Activated effector memory CD4-positive, alpha-beta T cell treated with anti-CD3 and anti-CD28 coated beads, Interleukin-2, amount 50 U/mL, for 16 hours (primary cell): ENCODE data around the gene ACTG1.
A peak's percentile ranks its signal among the peaks of the same experiment; 100 is the strongest.

ENCODE experiments used
- DNase-seq: peaks from one replicate; pipeline ENCODE4 v3.0.0-alpha.2; 2020

Gene ACTG1

GRCh38 chr17:81492202-81492601 lies 20.4 kb downstream of the ACTG1 start:
- no peak for DNase-seq

GRCh38 chr17:81491761-81492160 lies 20.8 kb downstream of the ACTG1 start:
- no peak for DNase-seq

DNA sequence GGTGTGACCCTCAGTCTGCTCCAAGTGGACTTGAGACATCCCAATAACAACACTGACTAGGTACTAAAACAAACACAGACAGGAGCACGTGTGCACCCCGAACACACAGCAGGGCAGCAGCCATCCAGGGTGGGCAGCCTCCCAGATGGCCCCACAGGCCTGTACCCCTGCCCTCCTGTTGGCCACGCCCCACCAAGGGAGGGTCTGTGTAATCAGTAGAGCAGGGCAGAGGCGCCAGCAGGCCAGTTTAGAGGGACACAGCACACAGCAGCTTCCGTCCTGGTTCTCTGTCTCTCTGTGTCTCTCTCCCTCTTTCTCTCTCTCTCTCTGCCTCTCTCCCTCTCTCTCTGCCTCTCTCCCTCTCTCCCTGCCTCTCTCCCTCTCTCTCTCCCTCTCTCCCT lies 21.4 kb downstream of the ACTG1 start:
- DNase-seq, result no peak

- DNase-seq, result no peak
Measured at GRCh38 chr17:81489998-81490992, 22.3 kb downstream of the ACTG1 start.

DNA sequence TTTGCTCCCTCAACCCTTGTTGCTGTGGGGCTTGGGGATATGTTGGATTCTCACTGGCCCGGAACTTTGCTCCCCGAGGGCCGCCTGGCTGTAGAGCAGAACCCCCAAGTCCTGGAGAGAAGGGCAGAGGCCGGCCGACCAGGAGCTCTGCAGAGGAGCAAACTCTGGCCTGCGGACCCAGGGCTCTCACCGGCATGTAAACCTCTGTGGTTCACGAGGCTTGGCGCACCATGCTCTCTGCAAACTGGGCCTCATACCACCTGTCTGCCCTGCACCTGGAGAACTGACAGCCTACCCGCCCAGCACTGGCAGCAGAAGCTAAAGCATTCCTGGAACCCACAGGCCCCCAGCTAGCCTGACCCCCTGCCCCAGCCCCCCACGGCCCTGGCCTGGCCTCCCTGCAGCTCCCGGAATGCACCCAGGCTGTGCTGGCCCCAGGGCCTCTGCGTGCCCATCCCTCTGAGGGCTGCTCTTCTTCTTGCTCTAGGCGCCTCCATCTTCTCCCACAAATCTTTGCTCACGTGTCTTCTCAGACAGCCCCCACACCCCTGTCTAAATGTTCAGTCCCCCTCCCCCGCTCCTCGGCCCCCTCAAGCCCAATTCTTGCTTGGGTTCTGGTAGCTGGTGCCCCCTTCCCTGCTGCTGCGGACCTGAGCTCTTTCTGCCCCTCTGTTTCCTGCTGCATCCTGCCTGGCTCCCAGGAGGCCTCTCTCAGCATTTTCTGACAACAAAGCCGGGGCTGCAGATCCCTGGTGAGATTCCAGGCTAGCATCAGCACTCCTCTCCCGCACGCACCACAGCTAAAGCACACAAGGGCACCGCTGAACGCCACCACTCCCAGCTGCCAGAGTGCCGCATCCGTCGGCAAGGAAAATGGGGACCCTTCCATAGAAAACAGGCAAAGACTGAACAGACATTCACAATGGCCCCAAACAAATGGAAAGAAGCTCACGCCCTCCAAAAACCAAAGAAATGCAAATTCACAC lies 23.3 kb downstream of the ACTG1 start:
- DNase-seq, result no peak

- no peak for DNase-seq
Measured at GRCh38 chr17:81488276-81488860, 24.2 kb downstream of the ACTG1 start.

- peak; percentile 93 for DNase-seq
Measured at GRCh38 chr17:81487487-81488275, 24.9 kb downstream of the ACTG1 start.

DNA sequence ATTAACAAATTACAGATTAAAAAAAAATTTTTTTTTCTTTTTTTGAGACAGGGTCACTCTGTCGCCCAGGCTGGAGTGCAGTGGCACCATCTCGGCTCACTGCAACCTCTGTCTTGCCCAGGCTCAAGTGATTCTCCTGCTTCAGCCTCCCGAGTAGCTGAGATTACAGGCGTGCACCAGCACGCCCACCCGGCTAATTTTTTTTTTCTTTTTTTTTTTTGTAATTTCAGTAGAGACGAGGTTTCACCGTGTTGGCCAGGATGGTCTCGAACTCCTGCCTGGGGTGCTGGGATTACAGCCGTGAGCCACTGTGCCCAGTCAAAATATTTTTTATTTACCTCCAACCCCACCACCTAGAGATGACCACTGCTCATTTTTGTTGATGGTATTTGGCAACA lies 25.5 kb downstream of the ACTG1 start:
- no peak for DNase-seq

GRCh38 chr17:81486199-81486810 lies 26.3 kb downstream of the ACTG1 start:
- DNase-seq, result no peak

- peak; percentile 95 for DNase-seq
Measured at GRCh38 chr17:81484195-81484979, 28.2 kb downstream of the ACTG1 start.

DNA sequence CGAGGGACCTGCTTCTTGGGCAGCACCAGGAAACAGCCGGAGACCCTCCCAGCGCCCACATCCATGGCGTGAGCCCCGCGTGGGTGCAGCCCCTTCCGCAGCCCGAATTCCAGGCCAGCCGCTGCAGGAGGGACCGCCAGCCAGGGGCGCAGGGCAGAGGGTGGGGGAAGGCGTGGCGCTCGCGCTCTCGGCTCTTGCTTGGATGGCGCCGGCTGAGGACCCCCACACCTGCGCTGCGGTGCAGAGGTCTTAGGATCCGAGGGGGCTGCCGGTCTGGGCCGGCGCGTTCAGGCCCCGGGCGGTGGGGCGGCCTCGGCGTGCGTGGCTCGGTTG lies 28.8 kb downstream of the ACTG1 start:
- DNase-seq, result no peak

- no peak for DNase-seq
Measured at GRCh38 chr17:81483085-81483861, 29.3 kb downstream of the ACTG1 start.

GRCh38 chr17:81482673-81483072 lies 29.9 kb downstream of the ACTG1 start:
- DNase-seq, result no peak

DNA sequence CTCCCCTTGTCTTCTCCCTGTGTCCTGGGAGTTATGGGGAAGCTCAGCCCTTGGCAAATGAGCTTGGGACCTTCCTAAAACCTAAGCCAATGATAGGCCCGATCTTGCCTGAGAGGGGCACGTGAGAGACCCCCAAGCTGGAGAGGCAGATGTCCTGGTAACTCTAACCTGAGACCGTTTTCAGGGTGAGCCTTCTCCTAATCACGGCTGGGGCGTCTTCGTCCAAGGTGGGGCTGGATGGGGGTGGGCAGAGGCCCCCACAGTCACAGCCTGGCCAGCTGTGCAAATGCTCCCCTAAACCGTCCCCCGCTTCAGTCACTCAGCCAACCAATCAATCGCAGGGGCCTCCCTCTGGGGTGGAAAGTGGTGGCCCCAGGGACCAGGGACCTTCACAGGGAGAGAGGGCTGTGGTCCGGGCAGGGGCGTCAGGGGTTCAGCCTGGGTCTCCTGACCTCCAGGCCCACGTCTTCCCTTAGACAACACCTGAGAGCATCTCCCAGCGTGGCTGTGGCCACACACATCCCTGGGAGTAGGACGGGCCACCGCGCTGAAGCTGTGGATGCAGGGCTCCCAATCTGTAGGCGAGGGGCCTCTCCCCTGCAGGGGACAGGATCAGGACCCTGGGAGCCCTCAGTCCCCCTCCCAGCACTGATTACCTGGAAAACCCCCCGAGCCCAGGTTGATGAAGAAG lies 30.6 kb downstream of the ACTG1 start:
- no peak for DNase-seq

DNA sequence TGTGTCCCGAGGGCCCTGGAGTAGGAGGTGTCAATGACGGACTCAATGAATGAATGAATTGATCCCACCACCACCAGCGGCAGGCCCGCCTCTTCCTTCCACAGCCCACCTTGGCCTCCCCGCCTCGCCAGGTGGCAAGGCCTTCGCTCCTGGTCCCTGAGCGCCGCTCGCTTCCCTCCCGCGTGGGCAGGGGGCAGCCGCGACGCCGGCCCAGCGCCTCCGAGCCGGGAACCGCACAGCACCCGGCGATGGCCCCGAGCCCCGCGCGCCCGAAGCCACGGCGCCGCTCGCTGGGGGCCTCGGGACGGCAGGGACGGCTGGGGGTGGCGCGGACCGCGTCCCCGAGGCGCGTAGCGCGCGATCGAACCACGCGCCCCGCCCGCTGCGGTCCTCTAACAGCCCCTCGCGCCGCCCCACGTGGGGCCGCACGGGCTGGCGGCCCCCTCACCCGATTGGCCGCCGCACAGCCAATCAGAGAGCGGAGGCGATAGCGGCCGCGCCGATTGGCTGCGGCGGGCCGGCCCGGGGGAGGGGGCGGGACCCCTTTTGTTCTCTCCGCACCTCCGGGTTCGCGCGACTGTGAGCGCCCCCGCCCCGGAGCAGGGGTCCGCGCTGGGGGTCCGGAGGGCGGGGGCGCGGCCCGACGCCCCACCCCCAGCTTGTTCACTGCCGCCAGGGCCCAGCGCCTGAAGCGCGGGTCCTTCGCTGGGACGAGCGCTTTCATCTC lies 31.4 kb downstream of the ACTG1 start:
- peak; percentile 84 for DNase-seq

GRCh38 chr17:81480140-81481072 lies 32.2 kb downstream of the ACTG1 start:
- DNase-seq, result no peak

DNA sequence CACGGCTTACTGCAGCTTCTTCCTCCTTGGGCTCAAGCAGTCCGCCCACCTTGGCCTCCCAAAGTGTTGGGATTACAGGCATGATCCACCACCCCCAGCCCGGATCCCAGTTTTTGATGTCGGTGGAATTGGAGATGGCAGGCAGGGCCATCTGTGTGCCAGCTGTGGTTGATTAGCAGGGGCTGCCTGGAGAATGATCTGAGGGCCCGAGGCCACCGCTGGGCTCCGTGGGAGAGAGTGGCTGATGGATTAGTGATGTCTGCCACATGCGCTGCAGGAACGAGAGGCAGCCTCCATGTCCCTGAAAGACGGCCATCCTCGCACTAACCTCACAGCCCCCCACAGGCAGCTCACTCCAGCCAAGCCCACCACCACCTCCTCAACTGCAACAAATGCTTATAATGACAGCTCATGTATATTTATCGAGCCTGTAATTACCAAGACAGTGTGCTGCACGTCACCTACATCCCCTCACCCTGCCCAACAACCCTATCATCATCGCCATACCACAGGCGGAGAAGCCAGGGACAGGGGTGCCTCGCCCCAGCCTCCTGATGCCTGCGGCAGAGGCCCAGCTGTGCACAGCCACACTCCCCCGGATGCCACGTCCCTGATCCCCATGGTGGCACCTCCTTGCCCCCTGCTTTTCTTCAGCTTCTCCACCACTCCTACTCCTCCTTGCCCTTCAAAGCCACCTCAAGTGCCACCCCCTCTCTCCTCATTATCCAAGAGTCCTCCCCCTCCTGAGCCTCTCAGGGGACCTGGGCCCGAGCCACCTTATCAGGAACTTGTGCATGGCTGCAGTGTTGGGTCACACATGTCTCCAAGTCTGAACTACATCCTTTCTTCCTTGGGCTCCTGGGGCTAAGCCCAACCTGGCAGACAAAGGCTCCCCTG lies 33.2 kb downstream of the ACTG1 start:
- DNase-seq, result no peak
